Fibroblast of the aortic adventitia (primary cell): ENCODE results near the gene P3H4. TPM values are rescaled to one million over a fixed set of nuclear protein-coding genes. Genes with fewer than 3 reads are reported as not detected.

Source experiments
- DNase-seq: peaks from one replicate; pipeline ENCODE4 v3.0.0-alpha.2; 2010; ENCODE audit warnings: low read depth
- H3K4me3 ChIP-seq: 2 replicates; pipeline ENCODE4 v1.5.1; 2011; ENCODE audit warnings: low read depth, mild to moderate bottlenecking, control low read depth, low read length, moderate library complexity
- CTCF ChIP-seq: IDR thresholded peaks from 2 replicates; pipeline ENCODE4 v1.5.1; 2011; ENCODE audit warnings: mild to moderate bottlenecking, low read length, control low read depth, inconsistent platforms; ENCODE audit not compliant: insufficient read depth
- total RNA-seq: library from RNA; depleted of rRNA; stranded (reverse); fragments of >200 nt; gene quantifications from 2 replicates; pipeline ENCODE4 v1.2.3, GENCODE V29; 2012; ENCODE audit warnings: low replicate concordance

P3H4 gene
- total RNA-seq, 1 donor: 35.5 TPM

- no peak for TF ChIP-seq CTCF
- no peak overlapping the region for H3K4me3 ChIP-seq
- no peak for DNase-seq
Observed at GRCh38 chr17:41767324-41768042, 44.3 kb downstream of the P3H4 start.

DNA sequence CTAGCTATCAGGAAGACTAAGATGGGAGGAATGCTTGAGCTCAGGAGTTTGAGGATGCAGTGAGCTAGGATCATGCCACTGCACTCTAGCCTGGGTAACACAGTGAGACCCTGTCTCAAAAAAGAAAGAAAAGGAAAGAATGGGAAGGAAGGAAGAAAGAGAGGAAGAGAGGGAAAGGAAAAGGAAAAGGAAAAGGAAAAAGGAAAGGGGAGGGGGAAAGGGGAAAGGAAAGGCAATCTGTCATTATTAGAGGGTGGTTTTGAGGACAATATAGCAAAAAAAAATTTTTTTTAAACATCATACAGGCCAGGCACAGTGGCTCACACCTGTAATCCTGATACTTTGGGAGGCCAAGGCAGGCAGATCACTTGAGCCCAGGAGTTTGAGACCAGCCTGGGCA lies 45.6 kb downstream of the P3H4 start:
- H3K4me3 ChIP-seq: no peak overlapping the region
- no peak for DNase-seq
- no peak for TF ChIP-seq CTCF

DNA sequence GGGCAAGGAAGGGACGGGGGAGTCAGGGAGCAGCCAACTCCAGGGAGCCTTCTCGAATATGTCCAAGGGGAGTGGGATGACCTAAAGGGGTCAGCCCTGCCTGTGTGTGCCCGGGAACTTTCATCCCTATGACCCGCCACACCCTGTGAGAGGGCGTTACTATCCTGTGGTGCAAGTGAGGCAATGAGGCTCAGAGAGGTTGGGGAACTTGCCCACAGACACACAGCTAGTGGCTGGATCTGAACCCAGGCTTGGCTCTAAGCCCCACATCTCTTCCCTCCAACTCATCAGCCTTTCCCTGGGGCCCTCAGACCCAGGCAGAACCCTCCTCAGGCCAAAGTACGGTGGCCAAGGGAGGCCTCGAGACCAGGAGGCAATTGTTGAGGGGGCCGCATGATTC lies 48.4 kb downstream of the P3H4 start:
- H3K4me3 ChIP-seq: no peak overlapping the region
- DNase-seq: no peak
- no peak for TF ChIP-seq CTCF

- no peak overlapping the region for H3K4me3 ChIP-seq
- no peak for TF ChIP-seq CTCF
Observed at GRCh38 chr17:41762841-41763240, 48.9 kb downstream of the P3H4 start.

GRCh38 chr17:41762391-41762790 lies 49.4 kb downstream of the P3H4 start:
- H3K4me3 ChIP-seq: no peak overlapping the region
- TF ChIP-seq CTCF: no peak
- no peak for DNase-seq

More at GRCh38 chr17:41762841-41763240, 48.9 kb downstream of the P3H4 start:
- DNase-seq: no peak

DNA sequence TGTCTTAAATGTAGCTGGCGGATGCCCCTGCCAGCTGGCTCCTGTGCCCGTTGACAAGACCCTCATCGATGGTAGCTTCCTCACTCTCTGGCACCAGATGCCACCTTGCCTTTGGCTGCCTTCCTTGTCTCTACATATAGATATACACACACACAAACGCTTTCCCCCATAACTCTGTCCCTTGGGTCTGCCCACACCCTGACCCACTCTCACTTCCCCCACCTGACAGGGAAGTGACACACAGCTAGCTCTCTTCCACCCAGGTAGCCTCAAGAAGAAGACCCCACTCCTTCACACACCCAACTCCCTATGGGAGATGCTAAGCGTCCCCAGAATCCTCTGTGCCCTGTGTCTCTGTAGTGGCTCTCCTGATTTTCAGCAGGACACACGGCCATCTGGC lies 50.9 kb downstream of the P3H4 start:
- no peak for TF ChIP-seq CTCF
- H3K4me3 ChIP-seq: no peak overlapping the region
- DNase-seq: no peak

- no peak for DNase-seq
- no peak for TF ChIP-seq CTCF
Observed at GRCh38 chr17:41758601-41759000, 53.1 kb downstream of the P3H4 start.

More at GRCh38 chr17:41758601-41759000, 53.1 kb downstream of the P3H4 start:
- no peak overlapping the region for H3K4me3 ChIP-seq
